ENCODE measurements around the gene SMAD7.

GRCh38 chr18:48974304-48975119, 23.7 kb upstream of the SMAD7 start:
- TF ChIP-seq CTCF (IDR thresholded peaks at IDR 0.05) (no peak), POLR2A (IDR thresholded peaks at IDR 0.05) (no peak)

Measured in body of pancreas (tissue), 4 donors.